Prostate gland (tissue), 2 donors: ENCODE data around the gene U2AF2. TPM values are rescaled to one million over a fixed set of nuclear protein-coding genes. Genes with fewer than 3 reads are reported as not detected.
A peak's percentile ranks its signal among the peaks of the same experiment; 100 is the strongest.

Source experiments
- DNase-seq: peaks from one replicate; pipeline ENCODE4 v3.0.0-alpha.2; 2019; ENCODE audit warnings: low spot score
- H3K27ac ChIP-seq, 2 donors: fragments of 200-600 bp; sonication (generic); 2 replicates each; pipeline ENCODE4 v1.5.1; 2017 to 2019
- H3K27me3 ChIP-seq: fragments of 200-600 bp; sonication (generic); replicated peaks from 2 replicates; pipeline ENCODE4 v1.5.1; 2019; ENCODE audit not compliant: insufficient read depth
- H3K36me3 ChIP-seq, 2 donors: fragments of 200-600 bp; sonication (generic); 1 replicate in 1 of 2; 2 replicates in 1 of 2; pipeline versions ENCODE4 v1.5.1 to v1.8.1; 2017 to 2019
- H3K4me1 ChIP-seq: fragments of 200-600 bp; sonication (generic); replicated peaks from 2 replicates; pipeline ENCODE4 v1.5.1; 2019
- H3K4me3 ChIP-seq, 2 donors: fragments of 200-600 bp; sonication (generic); 2 replicates each; pipeline ENCODE4 v1.5.1; 2017 to 2019
- H3K9me3 ChIP-seq: fragments of 200-600 bp; sonication (generic); 2 replicates; pipeline ENCODE4 v1.5.1; 2017
- POLR2A ChIP-seq: fragments of 450-650 bp; IDR thresholded peaks from one replicate; pipeline ENCODE4 v1.6.1; 2016; ENCODE audit warnings: antibody characterized with exemption, mild to moderate bottlenecking
- POLR2AphosphoS5 ChIP-seq: sonication (generic); formaldehyde crosslinking; IDR thresholded peaks from one replicate; pipeline ENCODE4 v1.6.1; 2017; ENCODE audit warnings: antibody characterized with exemption
- WGBS: methylation state at CpG from one replicate; pipeline ENCODE4 v1.1.5; 2018; 5-methylcytosine and 5-hydroxymethylcytosine counted together
- intact Hi-C: fragments of 100-400 bp; cut with DNase I; formaldehyde crosslinking; loops from one replicate; pipeline ENCODE4 v1.14.2; 2022
- total RNA-seq, 2 donors: library from RNA; depleted of rRNA; stranded (reverse); fragments of >200 nt; gene quantifications; one replicate each; pipeline ENCODE4 v1.1.0, GENCODE V29; 2016
- TF ChIP-seq, protein P1 (sequence below), 4 experiments: fragments of 200-600 bp in 2 of 4; fragments of 450-650 bp in 2 of 4; sonication (generic) in 2 of 4; IDR thresholded peaks; 1 replicate in 3 of 4; 2 replicates in 1 of 4; pipeline ENCODE4 v1.5.1; 2016 to 2019; ENCODE audit warnings: antibody characterized with exemption in 4 of 4, mild to moderate bottlenecking in 2 of 4, moderate library complexity in 2 of 4

Gene U2AF2
- total RNA-seq, 2 donors from 2014 or later: 99.2 to 224 TPM

DNA sequence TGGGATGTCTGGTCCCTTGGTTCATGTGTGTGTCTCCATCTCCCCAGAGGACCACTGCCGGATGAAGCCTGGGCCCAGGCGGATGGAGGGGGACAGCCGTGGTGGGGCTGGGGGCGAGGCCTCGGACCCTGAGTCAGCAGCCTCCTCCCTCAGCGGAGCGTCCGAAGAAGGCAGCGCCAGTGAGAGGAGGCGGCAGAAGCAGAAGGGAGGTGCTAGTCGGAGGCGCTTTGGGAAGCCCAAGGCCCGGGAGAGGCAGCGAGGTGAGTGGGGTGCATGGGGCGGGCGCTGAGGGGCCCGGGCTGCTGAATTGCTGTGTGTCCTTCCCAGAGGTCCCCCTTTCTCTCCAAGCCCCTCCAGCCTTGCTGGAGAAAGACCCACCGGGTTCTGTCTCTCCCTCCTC is 3.6 kb upstream of the U2AF2 start:
- H3K27me3 ChIP-seq: no peaks in the 10 kb centered on the region
- H3K9me3 ChIP-seq: no peaks in the 10 kb centered on the region
- intact Hi-C loops: loop anchor here (10.0 kb wide), 1 partner anchor 536 kb away; the partner anchor contains the start of gene PPP1R12C
- no peak overlapping the region for H3K27ac ChIP-seq
- TF ChIP-seq, protein P1, sequence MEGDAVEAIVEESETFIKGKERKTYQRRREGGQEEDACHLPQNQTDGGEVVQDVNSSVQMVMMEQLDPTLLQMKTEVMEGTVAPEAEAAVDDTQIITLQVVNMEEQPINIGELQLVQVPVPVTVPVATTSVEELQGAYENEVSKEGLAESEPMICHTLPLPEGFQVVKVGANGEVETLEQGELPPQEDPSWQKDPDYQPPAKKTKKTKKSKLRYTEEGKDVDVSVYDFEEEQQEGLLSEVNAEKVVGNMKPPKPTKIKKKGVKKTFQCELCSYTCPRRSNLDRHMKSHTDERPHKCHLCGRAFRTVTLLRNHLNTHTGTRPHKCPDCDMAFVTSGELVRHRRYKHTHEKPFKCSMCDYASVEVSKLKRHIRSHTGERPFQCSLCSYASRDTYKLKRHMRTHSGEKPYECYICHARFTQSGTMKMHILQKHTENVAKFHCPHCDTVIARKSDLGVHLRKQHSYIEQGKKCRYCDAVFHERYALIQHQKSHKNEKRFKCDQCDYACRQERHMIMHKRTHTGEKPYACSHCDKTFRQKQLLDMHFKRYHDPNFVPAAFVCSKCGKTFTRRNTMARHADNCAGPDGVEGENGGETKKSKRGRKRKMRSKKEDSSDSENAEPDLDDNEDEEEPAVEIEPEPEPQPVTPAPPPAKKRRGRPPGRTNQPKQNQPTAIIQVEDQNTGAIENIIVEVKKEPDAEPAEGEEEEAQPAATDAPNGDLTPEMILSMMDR (IDR thresholded peaks at IDR 0.05): no peak
- DNase-seq: no peak
- peaks cover 11% of the 10 kb centered on the region for H3K4me1 ChIP-seq
- WGBS: 92% methylated on average over 18 of the region's 18 CpGs
- H3K4me3 ChIP-seq: no peak overlapping the region
- no peaks in the 10 kb centered on the region for H3K36me3 ChIP-seq

DNA sequence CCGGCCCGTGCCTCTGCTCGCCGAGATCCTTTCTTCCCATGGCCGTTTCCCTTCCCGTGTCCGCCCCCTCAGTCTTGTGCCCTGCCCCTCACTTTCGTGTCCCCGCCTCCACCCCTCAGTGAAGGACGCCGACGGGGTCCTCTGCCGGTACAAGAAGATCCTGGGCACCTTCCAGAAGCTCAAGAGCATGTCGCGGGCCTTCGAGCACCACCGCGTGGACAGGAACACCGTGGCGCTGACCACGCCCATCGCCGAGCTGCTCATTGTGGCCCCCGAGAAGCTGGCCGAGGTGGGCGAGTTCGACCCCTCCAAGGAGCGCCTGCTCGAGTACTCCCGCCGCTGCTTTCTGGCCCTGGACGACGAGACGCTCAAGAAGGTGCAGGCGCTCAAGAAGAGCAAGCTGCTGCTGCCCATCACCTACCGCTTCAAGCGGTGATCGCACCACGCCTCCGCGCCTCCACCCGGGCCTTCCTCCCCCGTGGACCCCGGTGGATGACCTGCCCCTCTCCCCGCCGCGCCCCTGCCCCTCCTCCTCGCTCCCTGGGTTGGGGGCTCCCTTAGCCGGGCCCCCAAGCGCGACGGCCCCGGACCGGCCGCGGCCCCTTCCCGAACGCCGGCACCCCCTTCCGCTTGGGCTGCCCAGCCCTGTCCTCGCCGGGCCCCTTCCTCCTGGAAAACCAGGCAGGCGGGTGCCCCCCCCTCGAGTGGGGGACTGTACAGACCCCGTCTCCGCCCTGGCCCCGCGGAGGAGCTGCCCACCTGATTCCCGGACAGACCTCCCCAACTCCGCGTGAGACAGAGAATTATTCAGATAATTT is 2.3 kb upstream of the U2AF2 start:
- WGBS: 72% methylated on average over 71 of the region's 71 CpGs
- Histone ChIP-seq H3K36me3 (no peaks in the 10 kb centered on the region), H3K27ac (peak overlapping the region in 1 of 2 donors; percentile 99), H3K4me1 (peaks cover 20% of the 10 kb centered on the region), H3K9me3 (no peaks in the 10 kb centered on the region), H3K4me3 (no peak overlapping the region), H3K27me3 (no peaks in the 10 kb centered on the region)
- TF ChIP-seq, protein P1 (IDR thresholded peaks at IDR 0.05): no peak
- intact Hi-C loops: loop anchor here (10.0 kb wide), 1 partner anchor 538 kb away; the partner anchor contains the start of gene PPP1R12C
- no peak for DNase-seq

DNA sequence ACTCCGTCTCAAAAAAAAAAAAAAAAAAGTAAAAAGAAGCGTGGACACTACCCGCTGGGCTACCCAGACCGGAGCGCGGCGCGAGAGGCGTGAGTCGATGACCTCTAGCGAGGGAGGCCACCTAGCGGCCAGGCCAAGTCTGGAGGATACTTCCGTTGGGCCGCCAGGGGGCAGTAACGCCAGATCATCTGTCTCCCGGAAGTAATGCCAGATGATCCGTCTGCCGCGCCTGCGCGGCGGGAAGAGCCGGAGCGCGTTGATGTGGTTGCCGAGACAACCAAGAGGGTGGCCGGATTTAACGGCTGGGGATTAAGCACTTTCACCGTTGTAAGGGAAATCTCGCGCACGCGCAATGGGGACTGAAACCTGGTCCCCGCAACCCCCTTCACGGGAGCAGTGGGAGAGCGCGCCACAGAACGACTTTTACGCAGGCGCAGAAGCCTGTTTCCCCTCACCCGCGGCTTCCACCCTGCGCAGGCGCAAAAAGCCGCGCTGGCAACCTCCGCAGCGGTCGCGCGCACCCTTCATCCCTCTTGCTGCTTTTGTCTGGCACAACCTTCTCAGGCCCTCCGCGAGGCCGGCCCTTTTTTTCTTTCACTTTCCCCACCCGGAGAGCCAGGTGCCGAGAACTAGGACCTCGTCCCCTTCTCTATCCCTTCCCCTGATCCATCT is 1.0 kb upstream of the U2AF2 start:
- peak overlapping the region; percentile 88 to 94 for H3K4me3 ChIP-seq
- peaks cover 26% of the 10 kb centered on the region for H3K4me1 ChIP-seq
- intact Hi-C loops: loop anchor here (10.0 kb wide), 1 partner anchor 539 kb away; the partner anchor contains the start of gene PPP1R12C
- H3K9me3 ChIP-seq: no peaks in the 10 kb centered on the region
- WGBS: under 1% methylated on average over 57 of the region's 57 CpGs
- no peaks in the 10 kb centered on the region for H3K36me3 ChIP-seq
- H3K27me3 ChIP-seq: no peaks in the 10 kb centered on the region
- peak; percentile 97 for DNase-seq
- TF ChIP-seq, protein P1 (IDR thresholded peaks at IDR 0.05): peak; percentile 98 to 100 (median 100)
- TF ChIP-seq POLR2A (peak; percentile 88), POLR2AphosphoS5 (peak; percentile 91)
- peak overlapping the region; percentile 98 to 99 for H3K27ac ChIP-seq

DNA sequence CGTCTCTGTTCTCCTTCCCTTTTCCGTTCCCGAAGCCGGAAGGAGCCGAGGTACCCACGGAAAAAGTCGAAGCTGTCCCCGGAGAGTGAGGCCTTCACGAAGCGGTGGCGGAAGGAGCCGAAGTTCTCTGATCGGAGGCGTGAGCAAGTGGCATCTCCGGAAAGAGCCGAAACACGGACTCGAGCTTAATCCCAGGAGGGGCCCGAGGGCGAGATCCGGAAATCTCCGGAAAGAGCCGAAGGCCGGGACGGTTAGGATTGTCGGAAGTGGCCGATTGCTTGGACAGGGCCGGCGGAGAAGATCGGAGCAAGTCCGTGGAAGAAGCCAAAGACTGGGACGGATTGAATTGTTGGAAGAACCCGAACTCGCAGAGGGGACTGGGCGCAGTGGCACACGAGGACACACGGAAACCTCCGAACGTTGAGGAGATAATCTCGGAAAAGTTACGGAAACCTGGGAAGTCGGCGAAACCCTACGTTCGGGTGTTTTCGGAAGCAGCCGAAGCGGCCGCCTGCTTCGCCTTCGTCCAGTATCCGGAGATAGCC is 440 bp upstream of the U2AF2 start:
- H3K36me3 ChIP-seq: no peaks in the 10 kb centered on the region
- DNase-seq: peak; percentile 99
- peak overlapping the region; percentile 98 to 99 for H3K27ac ChIP-seq
- intact Hi-C loops: loop anchor here (10.0 kb wide), 1 partner anchor 540 kb away; the partner anchor contains the start of gene PPP1R12C
- H3K9me3 ChIP-seq: no peaks in the 10 kb centered on the region
- peak overlapping the region; percentile 88 to 94 for H3K4me3 ChIP-seq
- TF ChIP-seq POLR2AphosphoS5: peak; percentile 33
- TF ChIP-seq, protein P1 (IDR thresholded peaks at IDR 0.05): no peak
- H3K4me1 ChIP-seq: peaks cover 28% of the 10 kb centered on the region
- WGBS: under 1% methylated on average over 43 of the region's 52 CpGs
- no peaks in the 10 kb centered on the region for H3K27me3 ChIP-seq
